Measurements from ENCODE around the gene COL18A1.

The COL18A1 gene

DNA sequence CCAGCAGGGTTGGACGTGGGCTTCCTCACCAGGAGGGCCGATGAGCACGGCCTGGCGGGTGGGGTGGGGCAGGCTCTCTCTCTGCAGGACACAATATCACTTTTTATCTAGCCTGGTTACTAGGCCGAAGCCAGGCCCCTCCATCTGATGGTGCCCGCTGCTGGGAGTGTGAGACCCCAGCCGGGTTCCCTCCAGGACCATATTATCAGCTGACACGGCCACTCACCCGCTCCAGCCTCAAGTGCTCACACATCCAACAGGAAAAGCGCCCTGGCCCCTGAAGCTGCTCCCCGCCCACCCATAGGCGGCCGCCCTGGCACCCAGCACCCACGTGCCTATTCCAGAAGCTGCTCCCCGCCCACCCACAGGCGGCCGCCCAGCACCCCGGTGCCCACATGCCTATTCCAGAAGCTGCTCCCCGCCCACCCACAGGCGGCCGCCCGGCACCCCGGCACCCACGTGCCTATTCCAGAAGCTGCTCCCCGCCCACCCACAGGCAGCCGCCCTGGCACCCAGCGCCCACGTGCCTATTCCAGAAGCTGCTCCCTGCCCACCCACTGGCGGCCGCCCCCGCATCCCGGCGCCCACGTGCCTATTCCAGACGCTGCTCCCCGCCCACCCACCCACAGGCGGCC is 132.3 kb downstream of the COL18A1 start:
- DNase-seq (no peak), ATAC-seq (replicated peaks) (no peak)
- H3K36me3 Mint-ChIP-seq: peaks cover 17 to 31% of the 10 kb centered on the region in 2 donors
- H3K27ac Mint-ChIP-seq: no peak overlapping the region
- no peak overlapping the region for H3K4me3 Mint-ChIP-seq
- H3K9me3 Mint-ChIP-seq: peaks cover 0 to 1% of the 10 kb centered on the region in 2 donors
- peaks cover 27 to 48% of the 10 kb centered on the region in 2 donors for H3K4me1 Mint-ChIP-seq
- no peaks in the 10 kb centered on the region for H3K27me3 Mint-ChIP-seq

DNA sequence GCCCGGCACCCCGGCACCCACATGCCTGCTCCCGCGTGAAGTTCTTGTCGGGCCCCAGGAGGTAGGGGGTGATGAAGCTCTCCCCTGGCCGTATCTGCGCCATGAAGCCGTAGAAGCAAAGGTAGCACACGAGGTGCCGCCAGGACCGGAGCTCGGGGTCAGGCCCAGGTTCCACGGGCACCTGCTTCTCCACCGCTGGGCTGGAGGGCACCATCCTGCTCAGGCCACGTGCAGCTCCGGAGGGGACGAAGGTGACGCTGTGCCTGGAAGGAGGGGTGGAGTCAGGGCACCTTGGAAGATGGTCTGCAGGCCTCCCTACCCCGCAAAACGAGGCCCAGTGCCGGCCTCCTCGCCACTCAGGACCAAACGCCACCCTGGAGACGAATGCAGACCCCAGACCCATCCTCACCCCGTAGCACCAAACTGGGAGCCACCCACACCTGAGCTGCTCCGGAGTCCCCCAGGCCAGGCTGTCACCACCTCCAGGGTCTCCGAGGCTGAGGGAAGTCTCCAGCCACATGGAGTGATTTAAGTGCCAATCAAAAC is 132.9 kb downstream of the COL18A1 start:
- Mint-ChIP-seq H3K27ac (peak overlapping the region; percentile 34), H3K4me1 (peaks cover 25 to 44% of the 10 kb centered on the region in 2 donors), H3K9me3 (no peaks in the 10 kb centered on the region), H3K27me3 (no peaks in the 10 kb centered on the region), H3K4me3 (no peak overlapping the region), H3K36me3 (peaks cover 12 to 25% of the 10 kb centered on the region in 2 donors)
- ATAC-seq (replicated peaks) (no peak), DNase-seq (no peak)

- ATAC-seq (replicated peaks) (no peak), DNase-seq (no peak)
- Mint-ChIP-seq H3K4me1 (peaks cover 27 to 44% of the 10 kb centered on the region in 2 donors), H3K36me3 (peaks cover 12 to 24% of the 10 kb centered on the region in 2 donors), H3K9me3 (no peaks in the 10 kb centered on the region), H3K27ac (no peak overlapping the region), H3K27me3 (no peaks in the 10 kb centered on the region), H3K4me3 (no peak overlapping the region)
These were observed 133.5 kb downstream of the COL18A1 start for GRCh38 chr21:45538381-45539045.

DNA sequence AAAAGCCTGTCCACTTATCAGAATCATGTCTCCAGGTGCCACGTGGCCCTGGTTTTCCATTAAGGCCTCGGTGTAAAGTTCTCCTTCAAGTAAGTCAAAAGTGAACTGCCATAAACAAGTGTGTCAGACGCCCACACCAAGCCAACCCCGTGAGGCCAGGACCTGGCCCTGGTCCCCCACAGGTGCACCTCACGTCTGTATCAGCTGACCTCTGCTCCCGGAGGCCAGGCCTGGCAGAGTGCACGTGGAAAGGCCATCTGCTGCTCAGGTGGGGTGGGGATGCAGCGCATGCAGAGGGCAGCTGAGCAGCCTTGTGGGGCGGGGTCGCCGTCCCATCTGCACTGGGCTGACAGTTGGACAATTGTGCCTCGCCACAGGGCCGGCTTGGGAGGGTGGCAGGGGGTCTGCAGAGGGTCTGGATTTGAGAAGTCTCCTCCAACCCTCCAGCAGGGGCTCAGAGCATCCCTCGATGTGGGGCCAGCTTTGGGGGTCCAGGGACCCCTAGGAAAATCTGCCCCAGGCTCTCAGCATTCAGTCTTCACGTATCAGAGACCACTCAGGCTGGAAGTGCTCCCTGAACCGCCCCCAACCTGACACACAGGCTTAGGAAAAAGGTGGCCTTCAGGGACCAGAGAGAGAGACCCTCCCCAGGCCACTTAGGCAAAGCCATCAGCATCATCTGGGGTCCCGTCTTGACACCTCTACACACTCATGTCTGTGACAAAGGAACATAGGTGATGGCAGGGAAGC is 134.3 kb downstream of the COL18A1 start:
- peaks cover 26 to 45% of the 10 kb centered on the region in 2 donors for H3K4me1 Mint-ChIP-seq
- peak overlapping the region; percentile 14 for H3K27ac Mint-ChIP-seq
- H3K4me3 Mint-ChIP-seq: no peak overlapping the region
- no peaks in the 10 kb centered on the region for H3K27me3 Mint-ChIP-seq
- H3K9me3 Mint-ChIP-seq: no peaks in the 10 kb centered on the region
- peaks cover 8 to 21% of the 10 kb centered on the region in 2 donors for H3K36me3 Mint-ChIP-seq
- DNase-seq (no peak), ATAC-seq (replicated peaks) (no peak)

- Mint-ChIP-seq H3K4me3 (peak overlapping the region; percentile 82 to 83), H3K4me1 (peaks cover 23 to 45% of the 10 kb centered on the region in 2 donors)
- DNase-seq: no peak
These were observed 135.0 kb downstream of the COL18A1 start for GRCh38 chr21:45539796-45540600.

GRCh38 chr21:45540601-45540970 is 135.6 kb downstream of the COL18A1 start:
- H3K4me1 Mint-ChIP-seq: peaks cover 23 to 39% of the 10 kb centered on the region in 2 donors
- peaks cover 3 to 11% of the 10 kb centered on the region in 2 donors for H3K36me3 Mint-ChIP-seq
- H3K27me3 Mint-ChIP-seq: no peaks in the 10 kb centered on the region
- DNase-seq: no peak
- H3K9me3 Mint-ChIP-seq: no peaks in the 10 kb centered on the region
- H3K4me3 Mint-ChIP-seq: peak overlapping the region; percentile 82 to 83
- peak overlapping the region; percentile 51 for H3K27ac Mint-ChIP-seq
- no peak for ATAC-seq (replicated peaks)

More at GRCh38 chr21:45539796-45540600, 135.0 kb downstream of the COL18A1 start:
- no peak for ATAC-seq (replicated peaks)
- H3K27ac Mint-ChIP-seq: no peak overlapping the region
- H3K36me3 Mint-ChIP-seq: peaks cover 8 to 16% of the 10 kb centered on the region in 2 donors
- H3K9me3 Mint-ChIP-seq: no peaks in the 10 kb centered on the region
- H3K27me3 Mint-ChIP-seq: no peaks in the 10 kb centered on the region

DNA sequence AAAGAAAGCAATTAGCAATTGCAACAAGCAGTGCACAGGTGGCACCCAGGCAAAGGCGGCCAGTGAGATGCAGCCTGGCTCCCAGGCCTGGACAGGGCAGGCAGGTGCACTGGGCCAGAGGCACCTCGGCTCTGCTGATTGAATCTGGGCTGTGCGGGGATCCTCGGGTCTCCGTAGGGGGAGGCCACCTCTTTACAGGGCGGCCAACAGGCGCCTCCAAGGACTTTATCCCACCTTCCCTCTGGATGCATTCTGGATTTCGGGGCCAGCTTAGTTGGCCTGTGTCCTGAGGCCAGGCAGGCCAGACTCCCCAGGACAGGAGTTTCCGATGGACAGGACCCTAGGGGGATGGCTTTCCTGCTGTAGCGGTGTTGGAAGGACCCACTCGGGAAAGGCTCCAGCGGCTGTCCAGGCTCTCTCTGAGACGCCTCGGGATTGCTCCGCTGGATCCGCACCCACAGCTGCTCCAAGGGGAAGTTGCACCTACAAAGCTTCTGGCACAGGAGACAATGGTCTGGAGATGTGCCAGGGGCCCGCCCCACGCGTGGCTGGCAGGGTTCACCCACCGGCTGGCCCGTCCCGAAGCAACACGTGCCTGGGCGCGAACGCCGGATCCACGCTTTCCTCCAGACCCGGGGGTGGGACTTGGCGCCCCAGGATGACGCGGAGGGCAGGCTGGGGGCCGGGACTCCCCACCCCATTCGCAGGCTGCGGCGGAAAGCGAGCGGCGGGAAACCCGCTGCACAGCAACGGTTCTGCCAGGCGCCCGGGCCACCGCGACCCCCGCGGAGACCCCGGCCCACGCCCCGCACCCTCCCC is 136.5 kb downstream of the COL18A1 start:
- DNase-seq (peak; percentile 53), ATAC-seq (replicated peaks) (peak; percentile 78 to 81)
- H3K27ac Mint-ChIP-seq: peak overlapping the region; percentile 77
- peaks cover 21 to 37% of the 10 kb centered on the region in 2 donors for H3K4me1 Mint-ChIP-seq
- H3K36me3 Mint-ChIP-seq: peaks cover 0 to 6% of the 10 kb centered on the region in 2 donors
- H3K9me3 Mint-ChIP-seq: no peaks in the 10 kb centered on the region
- no peaks in the 10 kb centered on the region for H3K27me3 Mint-ChIP-seq
- peak overlapping the region; percentile 82 to 83 for H3K4me3 Mint-ChIP-seq

- ATAC-seq (replicated peaks) (peak; percentile 84 to 89), DNase-seq (peak; percentile 61)
- Mint-ChIP-seq H3K4me3 (peak within 1 kb of the TSS; percentile 82 to 83), H3K27ac (peak within 1 kb of the TSS; percentile 77), H3K36me3 (peaks cover 0 to 5% of the 10 kb centered on the region in 2 donors), H3K9me3 (no peaks in the 10 kb centered on the region), H3K27me3 (no peaks in the 10 kb centered on the region), H3K4me1 (peaks cover 21 to 37% of the 10 kb centered on the region in 2 donors)
These were observed 137.3 kb downstream of the COL18A1 start, which contains the start of gene SLC19A1 for GRCh38 chr21:45542242-45542666. Gene SLC19A1, minus strand, starts transcription at chr21:45542440. Its CDS starts 4,481 bp downstream, at chr21:45537959.

DNA sequence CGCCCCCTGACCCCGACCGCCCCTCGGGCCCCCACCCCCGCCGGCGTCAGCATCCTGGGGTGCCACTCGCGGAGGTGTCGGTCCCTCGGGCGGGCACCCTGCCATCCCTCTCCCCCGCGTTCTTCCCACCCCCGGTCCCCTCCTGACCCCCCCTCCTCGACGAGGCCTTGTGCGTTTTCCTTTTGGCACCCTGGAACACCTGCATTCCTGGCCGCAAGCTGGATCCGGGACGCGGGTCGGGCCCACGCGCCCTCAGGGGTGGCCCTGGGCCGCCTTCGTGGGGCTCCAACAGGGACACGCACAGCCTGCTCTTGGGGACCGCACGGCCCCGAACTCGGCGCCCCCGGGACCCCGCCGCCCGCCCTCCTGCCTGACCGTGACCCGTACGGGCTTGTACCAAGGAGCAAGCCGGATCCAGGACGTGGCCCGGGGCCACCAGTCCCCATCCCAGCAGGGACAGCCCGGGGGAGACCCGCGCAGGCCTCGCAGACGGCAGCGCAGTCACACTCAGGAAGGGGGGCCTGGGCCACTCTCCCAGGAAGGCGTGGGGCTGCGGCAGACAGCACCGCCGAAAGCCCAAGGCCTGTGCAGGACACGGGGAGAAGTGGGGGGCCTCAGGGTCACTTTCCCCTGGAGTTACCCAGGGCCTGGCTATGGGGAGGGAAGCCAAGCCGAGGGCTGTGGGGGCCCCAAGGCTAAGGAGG is 137.9 kb downstream of the COL18A1 start:
- Mint-ChIP-seq H3K27me3 (no peaks in the 10 kb centered on the region), H3K4me1 (peaks cover 21 to 37% of the 10 kb centered on the region in 2 donors), H3K36me3 (peaks cover 0 to 3% of the 10 kb centered on the region in 2 donors), H3K9me3 (no peaks in the 10 kb centered on the region), H3K4me3 (peak overlapping the region; percentile 60 to 69), H3K27ac (peak overlapping the region; percentile 56)
- DNase-seq: no peak
- ATAC-seq (replicated peaks): peak in 1 of 2 donors; percentile 6

DNA sequence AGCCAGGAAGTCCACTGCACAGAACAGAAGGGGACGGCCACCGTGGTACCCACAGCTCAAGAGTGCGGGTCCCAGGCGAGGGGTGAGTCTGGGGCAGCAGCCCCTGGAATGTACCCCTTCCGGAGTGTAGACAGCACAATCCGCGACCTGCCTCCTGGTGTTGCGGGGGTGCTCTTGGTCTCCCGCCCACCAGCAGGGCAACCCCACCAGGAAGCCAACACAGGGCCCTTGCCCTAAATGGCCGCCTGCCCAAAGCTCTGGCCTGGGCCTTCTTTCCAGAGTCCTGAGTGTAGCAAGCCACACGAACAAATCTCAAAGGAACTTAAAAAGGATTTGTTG is 138.4 kb downstream of the COL18A1 start:
- Mint-ChIP-seq H3K4me1 (peaks cover 21 to 37% of the 10 kb centered on the region in 2 donors), H3K27ac (peak overlapping the region; percentile 92), H3K9me3 (no peaks in the 10 kb centered on the region), H3K36me3 (no peaks in the 10 kb centered on the region), H3K27me3 (no peaks in the 10 kb centered on the region), H3K4me3 (peak overlapping the region; percentile 60 to 69)
- ATAC-seq (replicated peaks): no peak
- no peak for DNase-seq

GRCh38 chr21:45543710-45544448 is 138.9 kb downstream of the COL18A1 start:
- no peaks in the 10 kb centered on the region for H3K9me3 Mint-ChIP-seq
- ATAC-seq (replicated peaks): no peak

More at GRCh38 chr21:45543710-45544448, 138.9 kb downstream of the COL18A1 start:
- Mint-ChIP-seq H3K27ac (peak overlapping the region; percentile 92), H3K4me3 (peak overlapping the region in 1 of 2 donors; percentile 50), H3K27me3 (no peaks in the 10 kb centered on the region), H3K4me1 (peaks cover 22 to 38% of the 10 kb centered on the region in 2 donors), H3K36me3 (no peaks in the 10 kb centered on the region)
- no peak for DNase-seq

Data from stimulated activated naive B cell treated with anti-CD40 and anti-IgM and Interleukin-4, amounts not matched to agents 10 μg/mL and 1 μg/mL and 100 μg/mL, for 72 hours (primary cell).